Liver (tissue), 9 donors: ENCODE results near the gene COL8A2. TPM values are rescaled to one million over a fixed set of nuclear protein-coding genes. Genes with fewer than 3 reads are reported as not detected.

Experiments used
- DNase-seq: peaks from one replicate; pipeline ENCODE4 v3.0.0-alpha.2; 2017; ENCODE audit warnings: low spot score
- H3K27ac ChIP-seq, 2 donors: one replicate each; pipeline ENCODE4 v1.7.0; 2013; ENCODE audit warnings: inconsistent platforms in 2 of 2, low read length in 2 of 2, control low read depth in 1 of 2, low read depth in 1 of 2, mild to moderate bottlenecking in 1 of 2
- H3K27me3 ChIP-seq, 4 donors: one replicate each; pipeline versions ENCODE4 v1.6.1 to v1.7.0; 2013; ENCODE audit warnings: low read length in 3 of 4, inconsistent platforms in 1 of 4, mild to moderate bottlenecking in 1 of 4, moderate library complexity in 1 of 4; ENCODE audit not compliant: control insufficient read depth in 4 of 4, insufficient read depth in 4 of 4
- H3K36me3 ChIP-seq, 4 donors: one replicate each; pipeline versions ENCODE4 v1.6.1 to v1.7.0; 2013; ENCODE audit warnings: low read length in 3 of 4, mild to moderate bottlenecking in 3 of 4, low read depth in 1 of 4, moderate library complexity in 1 of 4; ENCODE audit not compliant: control insufficient read depth in 4 of 4, insufficient read depth in 3 of 4
- H3K4me1 ChIP-seq, 4 donors: one replicate each; pipeline versions ENCODE4 v1.6.1 to v1.7.0; 2013; ENCODE audit warnings: low read length in 3 of 4, mild to moderate bottlenecking in 3 of 4, moderate library complexity in 1 of 4; ENCODE audit not compliant: control insufficient read depth in 4 of 4, insufficient read depth in 4 of 4
- H3K4me3 ChIP-seq, 3 donors: one replicate each; pipeline versions ENCODE4 v1.6.1 to v1.7.0; 2013; ENCODE audit warnings: low read length in 3 of 3, control low read depth in 1 of 3, low read depth in 1 of 3, mild to moderate bottlenecking in 1 of 3
- H3K9ac ChIP-seq, 2 donors: one replicate each; pipeline ENCODE4 v1.7.0; 2013; ENCODE audit warnings: low read length in 2 of 2, mild to moderate bottlenecking in 2 of 2, moderate library complexity in 2 of 2, control low read depth in 1 of 2, low read depth in 1 of 2
- H3K9me3 ChIP-seq, 4 donors: one replicate each; pipeline versions ENCODE4 v1.6.1 to v1.7.0; 2013; ENCODE audit warnings: low read length in 3 of 4; ENCODE audit not compliant: control insufficient read depth in 4 of 4
- EGR1 ChIP-seq, 2 donors: IDR thresholded peaks; 2 replicates each; pipeline ENCODE4 v1.6.1; 2016 to 2018; ENCODE audit warnings: antibody characterized with exemption in 2 of 2, low read depth in 2 of 2
- GABPA ChIP-seq, 2 donors: IDR thresholded peaks in 1 of 2; conservative IDR thresholded peaks in 1 of 2; 2 replicates each; pipeline ENCODE4 v1.6.1; 2016; ENCODE audit warnings: antibody characterized with exemption in 2 of 2, mild to moderate bottlenecking in 1 of 2, moderate library complexity in 1 of 2
- HNF4A ChIP-seq, 2 donors: conservative IDR thresholded peaks; 2 replicates each; pipeline ENCODE4 v1.6.1; 2016; ENCODE audit warnings: antibody characterized with exemption in 2 of 2, mild to moderate bottlenecking in 2 of 2
- JUND ChIP-seq, 2 donors: IDR thresholded peaks; 2 replicates each; pipeline ENCODE4 v1.6.1; 2016; ENCODE audit warnings: antibody characterized with exemption in 2 of 2
- NR2F2 ChIP-seq: IDR thresholded peaks from 2 replicates; pipeline ENCODE4 v1.6.1; 2016; ENCODE audit warnings: antibody characterized with exemption
- RAD21 ChIP-seq, 2 donors: IDR thresholded peaks; 2 replicates each; pipeline ENCODE4 v1.6.1; 2016; ENCODE audit warnings: antibody characterized with exemption in 2 of 2, mild to moderate bottlenecking in 2 of 2
- RXRA ChIP-seq, 2 donors: IDR thresholded peaks; 2 replicates each; pipeline ENCODE4 v1.6.1; 2017 to 2018; ENCODE audit warnings: antibody characterized with exemption in 2 of 2, mild to moderate bottlenecking in 1 of 2
- SP1 ChIP-seq: IDR thresholded peaks from 2 replicates; pipeline ENCODE4 v1.6.1; 2018; ENCODE audit warnings: antibody characterized with exemption, mild to moderate bottlenecking
- YY1 ChIP-seq: IDR thresholded peaks from 2 replicates; pipeline ENCODE4 v1.6.1; 2016; ENCODE audit warnings: antibody characterized with exemption, mild to moderate bottlenecking
- WGBS: extraction: QIAGEN DNeasy Blood & Tissue Kit; methylation state at CpG from one replicate; pipeline ENCODE4 v1.1.7; 2013; 5-methylcytosine and 5-hydroxymethylcytosine counted together
- polyA plus RNA-seq, 2 donors: library from polyadenylated mRNA; stranded (reverse) in 1 of 2; unstranded in 1 of 2; fragments of 200-250 nt in 1 of 2; fragments of >200 nt in 1 of 2; fragmentation: Nextera tagmentation in 1 of 2; extraction: Ambion mirVana in 1 of 2; gene quantifications; one replicate each; pipeline versions ENCODE4 v1.2.1 to v1.2.3, GENCODE V29; 2013 to 2015
- total RNA-seq, 2 donors: library from RNA; depleted of rRNA; stranded (reverse); fragments of >200 nt; gene quantifications; one replicate each; pipeline ENCODE4 v1.2.3, GENCODE V29; 2014
- TF ChIP-seq, protein P1 (sequence below): IDR thresholded peaks from 2 replicates; pipeline ENCODE4 v1.6.1; 2016; ENCODE audit warnings: antibody characterized with exemption
- TF ChIP-seq, protein P2 (sequence below): fragments of 150-350 bp; IDR thresholded peaks from 2 replicates; pipeline ENCODE4 v1.5.1; 2017; ENCODE audit warnings: improper control_type of control experiment, low read depth, low read length; ENCODE audit not compliant: missing input control
- TF ChIP-seq, protein P3 (sequence below): IDR thresholded peaks from 2 replicates; pipeline ENCODE4 v1.6.1; 2016; ENCODE audit warnings: antibody characterized with exemption, mild to moderate bottlenecking
- donor health status: healthy.
- donor health status: healthy.
- donor health status: healthy.
- donor health status: healthy.
- donor health status: healthy.

The COL8A2 gene
- total and polyA plus RNA-seq, 4 donors, result 0.04 to 0.47 (median 0.35) TPM

DNA sequence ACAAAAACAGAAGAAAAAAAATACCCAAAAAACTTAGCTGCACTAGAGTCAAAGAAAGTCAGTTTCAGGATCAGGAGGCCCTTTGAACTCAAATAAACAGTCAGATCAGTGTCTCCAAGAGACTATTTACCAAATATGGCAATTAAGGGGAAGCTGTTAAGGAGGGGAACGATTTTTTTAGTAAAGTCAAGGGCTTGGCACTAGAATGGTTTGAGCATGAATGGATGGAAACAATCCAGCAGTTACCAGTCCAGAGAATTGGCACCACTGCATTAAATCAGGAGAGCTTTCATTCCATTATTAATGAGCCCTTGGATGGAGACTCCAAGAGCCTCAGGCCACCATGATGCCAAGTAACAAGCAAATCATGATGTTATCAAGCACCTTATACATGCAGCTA, 17.1 kb upstream of the COL8A2 start:
- Histone ChIP-seq H3K4me1 (no peaks in the 10 kb centered on the region), H3K4me3 (no peak overlapping the region), H3K36me3 (peaks cover 3 to 25% (median 20%) of the 10 kb centered on the region in 4 donors), H3K27me3 (no peaks in the 10 kb centered on the region), H3K27ac (no peak overlapping the region), H3K9me3 (no peaks in the 10 kb centered on the region), H3K9ac (no peak overlapping the region)
- DNase-seq, result no peak
- TF ChIP-seq RXRA (IDR thresholded peaks at IDR 0.05), result peak in 1 of 2 donors; percentile 7
- no peak for TF ChIP-seq RAD21 (IDR thresholded peaks at IDR 0.05)
- WGBS, result 51% methylated on average over 1 of the region's 1 CpG

DNA sequence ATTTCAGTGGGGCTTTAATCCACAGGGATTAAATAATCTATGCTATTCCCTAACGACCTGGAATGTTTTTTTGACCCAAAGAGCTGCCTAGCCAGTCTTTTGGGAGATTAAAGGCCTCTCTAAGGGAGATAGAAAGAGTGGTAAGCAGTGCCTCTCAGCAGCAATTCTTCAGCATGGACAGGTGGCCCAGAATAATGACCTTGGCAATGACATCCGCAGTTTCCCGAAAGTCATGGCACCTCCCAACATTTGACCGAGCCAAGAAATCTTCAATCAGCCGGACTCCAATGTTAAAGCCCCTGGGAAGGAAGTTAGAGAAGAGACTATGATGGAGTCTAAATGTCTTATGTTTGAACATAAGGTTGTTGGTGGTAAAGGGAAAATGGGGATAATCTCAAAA, 14.5 kb upstream of the COL8A2 start:
- Histone ChIP-seq H3K4me1 (no peaks in the 10 kb centered on the region), H3K27ac (no peak overlapping the region), H3K36me3 (peaks cover 4 to 33% (median 25%) of the 10 kb centered on the region in 4 donors), H3K9me3 (no peaks in the 10 kb centered on the region), H3K27me3 (no peaks in the 10 kb centered on the region), H3K4me3 (no peak overlapping the region), H3K9ac (no peak overlapping the region)
- TF ChIP-seq YY1 (no peak), SP1 (no peak)
- TF ChIP-seq, protein P1, sequence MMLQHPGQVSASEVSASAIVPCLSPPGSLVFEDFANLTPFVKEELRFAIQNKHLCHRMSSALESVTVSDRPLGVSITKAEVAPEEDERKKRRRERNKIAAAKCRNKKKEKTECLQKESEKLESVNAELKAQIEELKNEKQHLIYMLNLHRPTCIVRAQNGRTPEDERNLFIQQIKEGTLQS, result no peak
- DNase-seq, result no peak
- WGBS, result 86% methylated on average over 5 of the region's 5 CpGs

DNA sequence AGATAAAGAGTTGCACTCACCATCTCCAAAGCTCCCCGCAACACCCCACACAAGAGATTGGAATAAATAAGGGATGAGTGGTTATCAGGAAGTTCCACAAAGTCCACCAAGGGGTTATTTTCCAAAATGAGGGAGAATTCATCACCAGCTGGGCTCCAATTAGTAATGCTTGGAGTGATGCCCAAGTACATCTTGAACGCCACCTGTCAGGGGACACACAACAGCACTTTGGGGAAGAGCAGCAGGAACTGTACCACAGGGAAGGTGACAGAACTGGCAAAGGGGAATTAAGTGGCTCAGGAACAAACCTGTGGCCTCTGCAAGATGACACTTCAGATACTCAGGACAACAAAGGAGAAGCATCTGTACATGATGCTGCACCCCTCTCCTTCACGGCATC, 12.8 kb upstream of the COL8A2 start:
- TF ChIP-seq EGR1 (IDR thresholded peaks at IDR 0.05; ENCODE audit: low read depth in 2 of 2) (no peak), HNF4A (conservative IDR thresholded peaks at IDR 0.05) (no peak), JUND (IDR thresholded peaks at IDR 0.05) (no peak), YY1 (no peak), RAD21 (IDR thresholded peaks at IDR 0.05) (no peak), RXRA (IDR thresholded peaks at IDR 0.05) (no peak), NR2F2 (no peak)
- TF ChIP-seq, protein P2, sequence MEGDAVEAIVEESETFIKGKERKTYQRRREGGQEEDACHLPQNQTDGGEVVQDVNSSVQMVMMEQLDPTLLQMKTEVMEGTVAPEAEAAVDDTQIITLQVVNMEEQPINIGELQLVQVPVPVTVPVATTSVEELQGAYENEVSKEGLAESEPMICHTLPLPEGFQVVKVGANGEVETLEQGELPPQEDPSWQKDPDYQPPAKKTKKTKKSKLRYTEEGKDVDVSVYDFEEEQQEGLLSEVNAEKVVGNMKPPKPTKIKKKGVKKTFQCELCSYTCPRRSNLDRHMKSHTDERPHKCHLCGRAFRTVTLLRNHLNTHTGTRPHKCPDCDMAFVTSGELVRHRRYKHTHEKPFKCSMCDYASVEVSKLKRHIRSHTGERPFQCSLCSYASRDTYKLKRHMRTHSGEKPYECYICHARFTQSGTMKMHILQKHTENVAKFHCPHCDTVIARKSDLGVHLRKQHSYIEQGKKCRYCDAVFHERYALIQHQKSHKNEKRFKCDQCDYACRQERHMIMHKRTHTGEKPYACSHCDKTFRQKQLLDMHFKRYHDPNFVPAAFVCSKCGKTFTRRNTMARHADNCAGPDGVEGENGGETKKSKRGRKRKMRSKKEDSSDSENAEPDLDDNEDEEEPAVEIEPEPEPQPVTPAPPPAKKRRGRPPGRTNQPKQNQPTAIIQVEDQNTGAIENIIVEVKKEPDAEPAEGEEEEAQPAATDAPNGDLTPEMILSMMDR, result no peak
- H3K27ac ChIP-seq, result no peak overlapping the region

DNA sequence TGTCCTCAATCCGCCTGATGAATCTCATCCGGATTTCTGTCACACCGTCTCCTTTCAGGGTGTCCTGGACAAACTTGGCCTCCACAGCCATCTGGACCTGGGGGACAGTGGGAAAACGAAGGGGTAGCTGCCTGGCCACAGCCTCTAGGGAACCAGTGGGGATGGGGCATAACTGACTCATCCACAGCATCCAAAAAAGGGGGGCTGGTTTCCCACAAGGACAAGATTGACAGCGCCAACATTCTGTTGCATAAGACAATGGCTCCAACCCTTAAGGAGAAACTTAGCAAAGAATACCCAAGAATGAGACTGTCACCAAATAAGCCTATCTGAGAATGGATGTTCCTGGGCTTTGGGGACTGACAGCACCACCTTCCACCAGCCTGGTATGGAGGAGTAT, 12.2 kb upstream of the COL8A2 start:
- H3K4me3 ChIP-seq, result no peak overlapping the region
- no peaks in the 10 kb centered on the region for H3K27me3 ChIP-seq
- WGBS, result 74% methylated on average over 5 of the region's 5 CpGs
- no peak overlapping the region for H3K27ac ChIP-seq
- no peaks in the 10 kb centered on the region for H3K4me1 ChIP-seq
- no peak overlapping the region for H3K9ac ChIP-seq
- DNase-seq, result no peak
- peaks cover 4 to 33% (median 25%) of the 10 kb centered on the region in 4 donors for H3K36me3 ChIP-seq
- H3K9me3 ChIP-seq, result no peaks in the 10 kb centered on the region
- no peak for TF ChIP-seq JUND (IDR thresholded peaks at IDR 0.05)
- no peak for TF ChIP-seq YY1
- TF ChIP-seq, protein P3, sequence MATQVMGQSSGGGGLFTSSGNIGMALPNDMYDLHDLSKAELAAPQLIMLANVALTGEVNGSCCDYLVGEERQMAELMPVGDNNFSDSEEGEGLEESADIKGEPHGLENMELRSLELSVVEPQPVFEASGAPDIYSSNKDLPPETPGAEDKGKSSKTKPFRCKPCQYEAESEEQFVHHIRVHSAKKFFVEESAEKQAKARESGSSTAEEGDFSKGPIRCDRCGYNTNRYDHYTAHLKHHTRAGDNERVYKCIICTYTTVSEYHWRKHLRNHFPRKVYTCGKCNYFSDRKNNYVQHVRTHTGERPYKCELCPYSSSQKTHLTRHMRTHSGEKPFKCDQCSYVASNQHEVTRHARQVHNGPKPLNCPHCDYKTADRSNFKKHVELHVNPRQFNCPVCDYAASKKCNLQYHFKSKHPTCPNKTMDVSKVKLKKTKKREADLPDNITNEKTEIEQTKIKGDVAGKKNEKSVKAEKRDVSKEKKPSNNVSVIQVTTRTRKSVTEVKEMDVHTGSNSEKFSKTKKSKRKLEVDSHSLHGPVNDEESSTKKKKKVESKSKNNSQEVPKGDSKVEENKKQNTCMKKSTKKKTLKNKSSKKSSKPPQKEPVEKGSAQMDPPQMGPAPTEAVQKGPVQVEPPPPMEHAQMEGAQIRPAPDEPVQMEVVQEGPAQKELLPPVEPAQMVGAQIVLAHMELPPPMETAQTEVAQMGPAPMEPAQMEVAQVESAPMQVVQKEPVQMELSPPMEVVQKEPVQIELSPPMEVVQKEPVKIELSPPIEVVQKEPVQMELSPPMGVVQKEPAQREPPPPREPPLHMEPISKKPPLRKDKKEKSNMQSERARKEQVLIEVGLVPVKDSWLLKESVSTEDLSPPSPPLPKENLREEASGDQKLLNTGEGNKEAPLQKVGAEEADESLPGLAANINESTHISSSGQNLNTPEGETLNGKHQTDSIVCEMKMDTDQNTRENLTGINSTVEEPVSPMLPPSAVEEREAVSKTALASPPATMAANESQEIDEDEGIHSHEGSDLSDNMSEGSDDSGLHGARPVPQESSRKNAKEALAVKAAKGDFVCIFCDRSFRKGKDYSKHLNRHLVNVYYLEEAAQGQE, result no peak
- TF ChIP-seq GABPA (IDR thresholded peaks at IDR 0.05 in 1 of 2, conservative IDR thresholded peaks at IDR 0.05 in 1 of 2), result no peak

More for the DNA sequence above, 12.8 kb upstream of the COL8A2 start:
- no peak for DNase-seq
- H3K4me3 ChIP-seq, result no peak overlapping the region
- H3K4me1 ChIP-seq, result no peaks in the 10 kb centered on the region
- peaks cover 4 to 33% (median 25%) of the 10 kb centered on the region in 4 donors for H3K36me3 ChIP-seq
- no peaks in the 10 kb centered on the region for H3K9me3 ChIP-seq
- no peaks in the 10 kb centered on the region for H3K27me3 ChIP-seq
- WGBS, result 97% methylated on average over 3 of the region's 3 CpGs
- no peak overlapping the region for H3K9ac ChIP-seq
